T-helper 2 cell treated with Interferon-gamma antibody and Interleukin-4, amounts not matched to agents 5 μg/mL and 100 μg/mL, for 36 hours (primary cell): ENCODE results near the gene KDM4B.

Experiments used
- DNase-seq: peaks from one replicate; pipeline ENCODE4 v3.0.0; 2021; ENCODE audit warnings: low spot score
- H3K27ac Mint-ChIP-seq: one replicate; pipeline ENCODE4 v1.8.0; 2021; ENCODE audit warnings: mild to moderate bottlenecking, mixed read lengths
- H3K27me3 Mint-ChIP-seq: one replicate; pipeline ENCODE4 v1.8.0; 2021; ENCODE audit warnings: low read depth, mixed read lengths
- H3K36me3 Mint-ChIP-seq: one replicate; pipeline ENCODE4 v1.8.0; 2021; ENCODE audit warnings: low read depth, mixed read lengths
- H3K4me1 Mint-ChIP-seq: one replicate; pipeline ENCODE4 v1.8.0; 2021; ENCODE audit warnings: low read depth, mixed read lengths
- H3K4me3 Mint-ChIP-seq: one replicate; pipeline ENCODE4 v1.8.0; 2022; ENCODE audit warnings: mild to moderate bottlenecking, moderate library complexity, mixed read lengths
- H3K9me3 Mint-ChIP-seq: one replicate; pipeline ENCODE4 v1.8.0; 2021; ENCODE audit warnings: mixed read lengths

The KDM4B gene

GRCh38 chr19:5104871-5105351, 136.0 kb downstream of the KDM4B start:
- H3K27ac Mint-ChIP-seq, result no peak overlapping the region
- peaks cover 13% of the 10 kb centered on the region for H3K9me3 Mint-ChIP-seq
- no peak for DNase-seq
- H3K4me1 Mint-ChIP-seq, result no peaks in the 10 kb centered on the region
- no peaks in the 10 kb centered on the region for H3K27me3 Mint-ChIP-seq
- H3K4me3 Mint-ChIP-seq, result no peak overlapping the region
- peaks cover 12% of the 10 kb centered on the region for H3K36me3 Mint-ChIP-seq

DNA sequence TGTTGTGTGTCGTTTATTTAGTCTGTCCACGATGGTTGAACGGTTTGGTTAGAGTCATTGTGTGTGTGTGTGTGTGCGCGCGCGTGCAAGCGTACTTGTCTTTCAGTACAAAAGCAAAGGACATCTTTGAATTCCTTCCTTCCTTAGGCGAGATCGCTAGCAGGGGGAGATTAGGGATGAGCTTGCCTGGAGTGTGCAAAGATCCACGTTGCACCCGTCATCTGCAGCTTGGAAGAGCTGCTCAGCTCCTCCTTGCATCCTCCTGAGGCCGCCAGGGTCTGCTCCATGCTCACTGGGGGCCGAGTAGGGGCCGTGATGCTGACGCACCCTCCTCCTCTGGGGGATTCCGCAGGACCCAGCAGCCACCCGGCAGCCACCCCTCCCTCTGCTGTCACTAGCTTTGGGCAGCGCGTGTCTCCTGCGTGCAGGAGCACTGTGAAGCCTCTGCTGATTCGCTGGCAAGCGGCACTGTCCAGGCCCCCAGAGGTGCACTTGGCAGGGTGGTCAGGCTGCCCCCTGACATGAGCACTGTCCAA, 137.3 kb downstream of the KDM4B start:
- no peak for DNase-seq
- Mint-ChIP-seq H3K4me1 (no peaks in the 10 kb centered on the region), H3K27me3 (no peaks in the 10 kb centered on the region), H3K9me3 (peaks cover under 1% of the 10 kb centered on the region), H3K36me3 (peaks cover under 1% of the 10 kb centered on the region), H3K4me3 (no peak overlapping the region), H3K27ac (no peak overlapping the region)

DNA sequence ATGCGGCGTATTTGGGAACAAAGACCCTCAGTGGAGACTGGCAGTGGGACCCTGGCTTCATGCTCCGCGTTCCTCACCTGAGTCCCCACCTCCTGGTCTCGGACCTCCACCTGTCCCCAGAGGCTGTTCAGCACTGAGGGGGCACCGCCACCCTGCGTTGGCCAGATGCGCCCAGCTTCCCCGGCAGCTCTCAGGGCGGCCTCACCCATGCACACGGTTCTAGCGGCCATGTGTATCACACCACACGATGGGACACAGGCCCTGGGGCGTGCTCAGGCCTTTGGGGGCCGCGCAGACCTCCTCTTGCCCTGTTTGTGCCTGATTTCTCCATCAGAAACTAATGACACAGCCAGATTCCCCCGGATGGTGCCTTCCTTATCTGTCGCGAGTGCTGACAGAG, 138.1 kb downstream of the KDM4B start:
- no peak for DNase-seq
- Mint-ChIP-seq H3K36me3 (peaks cover 5% of the 10 kb centered on the region), H3K9me3 (no peaks in the 10 kb centered on the region), H3K4me1 (no peaks in the 10 kb centered on the region), H3K27me3 (no peaks in the 10 kb centered on the region), H3K4me3 (no peak overlapping the region), H3K27ac (no peak overlapping the region)

GRCh38 chr19:5107432-5108122, 138.7 kb downstream of the KDM4B start:
- no peak overlapping the region for H3K27ac Mint-ChIP-seq
- peaks cover 6% of the 10 kb centered on the region for H3K36me3 Mint-ChIP-seq
- H3K9me3 Mint-ChIP-seq, result no peaks in the 10 kb centered on the region
- DNase-seq, result no peak
- H3K4me1 Mint-ChIP-seq, result no peaks in the 10 kb centered on the region
- no peak overlapping the region for H3K4me3 Mint-ChIP-seq
- H3K27me3 Mint-ChIP-seq, result no peaks in the 10 kb centered on the region

DNA sequence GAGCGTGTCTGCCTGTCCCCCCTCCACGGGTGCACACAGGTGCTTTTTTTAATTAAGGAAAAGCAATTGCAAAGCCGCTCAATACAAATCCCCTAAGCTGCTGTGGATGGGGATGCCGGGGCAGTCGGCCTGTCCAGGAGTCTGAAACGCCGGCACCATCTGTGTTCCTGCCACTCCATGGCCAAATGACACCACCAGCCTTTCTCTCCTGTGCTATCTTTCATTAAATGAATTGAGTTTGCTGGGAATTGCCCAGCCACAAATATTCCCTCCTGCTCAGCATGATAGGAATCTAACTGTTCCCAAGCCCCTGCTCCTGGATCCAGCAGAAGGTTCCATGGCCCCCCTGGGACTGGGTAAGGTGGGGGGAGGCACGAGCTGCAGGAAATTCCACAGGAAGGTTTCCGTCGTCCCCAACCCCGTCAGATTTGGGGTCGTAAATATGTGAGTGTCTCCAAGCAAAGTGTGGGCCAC, 139.2 kb downstream of the KDM4B start:
- H3K4me3 Mint-ChIP-seq, result no peak overlapping the region
- H3K9me3 Mint-ChIP-seq, result no peaks in the 10 kb centered on the region
- H3K27me3 Mint-ChIP-seq, result no peaks in the 10 kb centered on the region
- H3K27ac Mint-ChIP-seq, result no peak overlapping the region
- H3K4me1 Mint-ChIP-seq, result no peaks in the 10 kb centered on the region
- peaks cover 7% of the 10 kb centered on the region for H3K36me3 Mint-ChIP-seq
- DNase-seq, result no peak

DNA sequence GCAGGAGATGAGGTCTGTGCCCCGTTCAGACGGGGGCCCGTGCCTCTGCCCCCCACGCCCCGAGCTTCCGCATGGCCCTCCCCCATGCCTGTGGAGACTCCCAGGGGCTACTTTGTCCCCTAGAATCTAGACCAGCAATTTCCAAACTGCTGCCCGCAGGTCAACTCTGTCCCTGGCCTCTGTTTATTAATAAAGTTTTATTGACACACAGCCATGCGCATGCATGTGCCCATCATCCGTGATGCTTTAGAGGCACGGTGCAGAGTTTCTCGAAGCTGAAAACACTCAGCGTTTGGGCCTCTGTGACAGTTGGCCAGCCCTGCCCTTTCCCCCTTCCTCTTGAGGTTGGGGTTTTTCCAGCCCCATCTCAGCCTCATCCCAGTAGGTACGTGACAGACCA, 140.0 kb downstream of the KDM4B start:
- no peak overlapping the region for H3K27ac Mint-ChIP-seq
- peaks cover 7% of the 10 kb centered on the region for H3K36me3 Mint-ChIP-seq
- no peaks in the 10 kb centered on the region for H3K4me1 Mint-ChIP-seq
- no peak for DNase-seq
- no peaks in the 10 kb centered on the region for H3K9me3 Mint-ChIP-seq
- H3K27me3 Mint-ChIP-seq, result no peaks in the 10 kb centered on the region
- no peak overlapping the region for H3K4me3 Mint-ChIP-seq

- no peaks in the 10 kb centered on the region for H3K27me3 Mint-ChIP-seq
- no peak overlapping the region for H3K27ac Mint-ChIP-seq
- no peak overlapping the region for H3K4me3 Mint-ChIP-seq
- H3K4me1 Mint-ChIP-seq, result no peaks in the 10 kb centered on the region
- peaks cover 9% of the 10 kb centered on the region for H3K36me3 Mint-ChIP-seq
- no peak for DNase-seq
- H3K9me3 Mint-ChIP-seq, result no peaks in the 10 kb centered on the region
These were observed 140.6 kb downstream of the KDM4B start for GRCh38 chr19:5109560-5109959.

- Mint-ChIP-seq H3K27me3 (no peaks in the 10 kb centered on the region), H3K4me1 (no peaks in the 10 kb centered on the region), H3K9me3 (no peaks in the 10 kb centered on the region), H3K36me3 (peaks cover 11% of the 10 kb centered on the region), H3K4me3 (no peak overlapping the region), H3K27ac (no peak overlapping the region)
- no peak for DNase-seq
These were observed 141.6 kb downstream of the KDM4B start for GRCh38 chr19:5110546-5110945.

DNA sequence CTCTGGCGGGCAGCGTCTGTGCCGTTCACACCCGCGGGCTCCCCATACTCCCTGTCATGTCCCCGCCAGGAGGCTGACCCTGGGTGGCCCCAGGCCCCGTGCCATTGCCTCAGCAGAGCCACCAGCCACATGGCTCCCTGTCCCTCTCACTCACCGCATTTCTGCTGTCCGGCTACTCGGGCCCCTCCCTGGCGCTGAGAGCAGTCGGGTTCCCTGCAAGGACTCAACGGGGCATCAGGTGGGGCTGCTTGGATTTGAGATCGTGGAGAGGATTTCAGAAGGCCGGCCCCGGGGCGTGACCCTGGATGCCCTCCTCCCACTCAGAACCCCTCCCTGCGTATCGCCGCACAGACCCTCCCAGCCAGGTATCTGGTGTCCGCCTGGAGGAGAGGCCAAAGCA, 142.1 kb downstream of the KDM4B start:
- no peak overlapping the region for H3K27ac Mint-ChIP-seq
- H3K4me1 Mint-ChIP-seq, result no peaks in the 10 kb centered on the region
- H3K36me3 Mint-ChIP-seq, result peaks cover 15% of the 10 kb centered on the region
- H3K9me3 Mint-ChIP-seq, result no peaks in the 10 kb centered on the region
- H3K27me3 Mint-ChIP-seq, result no peaks in the 10 kb centered on the region
- DNase-seq, result no peak
- H3K4me3 Mint-ChIP-seq, result no peak overlapping the region

DNA sequence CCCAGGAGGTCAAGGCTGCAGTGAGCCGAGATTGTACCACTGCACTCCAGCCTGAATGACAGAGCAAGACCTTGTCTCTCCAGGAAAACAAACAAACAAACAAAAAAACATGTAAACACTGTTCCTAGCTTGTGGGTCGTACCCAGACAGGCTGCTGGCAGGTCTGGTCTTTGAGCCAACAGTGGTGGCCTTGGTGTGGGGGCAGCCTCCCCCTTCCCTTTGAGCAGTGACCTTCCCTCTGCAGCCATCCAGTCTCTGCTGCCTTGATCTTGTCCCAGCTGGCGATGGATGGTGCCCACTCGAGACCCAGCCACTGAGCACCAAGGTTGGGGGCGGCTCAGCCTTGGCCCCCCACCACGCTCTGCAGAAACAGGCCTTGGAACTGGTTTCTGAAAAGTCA, 143.3 kb downstream of the KDM4B start:
- Mint-ChIP-seq H3K4me3 (no peak overlapping the region), H3K27ac (no peak overlapping the region), H3K9me3 (no peaks in the 10 kb centered on the region), H3K27me3 (no peaks in the 10 kb centered on the region), H3K4me1 (no peaks in the 10 kb centered on the region), H3K36me3 (peaks cover 21% of the 10 kb centered on the region)
- no peak for DNase-seq

GRCh38 chr19:5112681-5113575, 144.0 kb downstream of the KDM4B start:
- Mint-ChIP-seq H3K4me1 (no peaks in the 10 kb centered on the region), H3K27ac (no peak overlapping the region), H3K4me3 (no peak overlapping the region), H3K9me3 (no peaks in the 10 kb centered on the region), H3K36me3 (peaks cover 21% of the 10 kb centered on the region), H3K27me3 (no peaks in the 10 kb centered on the region)
- DNase-seq, result no peak

- H3K27ac Mint-ChIP-seq, result no peak overlapping the region
- H3K4me3 Mint-ChIP-seq, result no peak overlapping the region
- no peaks in the 10 kb centered on the region for H3K4me1 Mint-ChIP-seq
- H3K36me3 Mint-ChIP-seq, result peaks cover 21% of the 10 kb centered on the region
- H3K9me3 Mint-ChIP-seq, result no peaks in the 10 kb centered on the region
- DNase-seq, result no peak
- no peaks in the 10 kb centered on the region for H3K27me3 Mint-ChIP-seq
These were observed 145.0 kb downstream of the KDM4B start for GRCh38 chr19:5113633-5114586.

- Mint-ChIP-seq H3K9me3 (no peaks in the 10 kb centered on the region), H3K27ac (no peak overlapping the region), H3K4me3 (no peak overlapping the region), H3K4me1 (no peaks in the 10 kb centered on the region), H3K27me3 (no peaks in the 10 kb centered on the region), H3K36me3 (peaks cover 21% of the 10 kb centered on the region)
- DNase-seq, result no peak
These were observed 145.8 kb downstream of the KDM4B start for GRCh38 chr19:5114727-5115126.
